ENCODE results near the gene C1QTNF6.

The C1QTNF6 gene

GRCh38 chr22:37169406-37169805, 18.6 kb downstream of the C1QTNF6 start:
- Histone ChIP-seq H3K9me3 (ENCODE audit: control insufficient read depth, low read length) (no peaks in the 10 kb centered on the region), H3K27me3 (replicated peaks; ENCODE audit: control insufficient read depth, insufficient read depth, low read length, poor library complexity, severe bottlenecking) (no peaks in the 10 kb centered on the region), H3K4me1 (ENCODE audit: control insufficient read depth, insufficient read depth, low read length, poor library complexity, severe bottlenecking) (peaks cover 19% of the 10 kb centered on the region), H3K4me3 (ENCODE audit: insufficient read depth, low read depth, low read length, poor library complexity, severe bottlenecking) (no peak overlapping the region), H3K36me3 (ENCODE audit: control insufficient read depth, insufficient read depth, low read length) (no peaks in the 10 kb centered on the region), H3K27ac (ENCODE audit: insufficient read depth, low read length, poor library complexity, severe bottlenecking) (no peak overlapping the region)
- DNase-seq: no peak

- H3K4me1 ChIP-seq (ENCODE audit: control insufficient read depth, insufficient read depth, low read length, poor library complexity, severe bottlenecking): peaks cover 30% of the 10 kb centered on the region
- no peak overlapping the region for H3K27ac ChIP-seq (ENCODE audit: insufficient read depth, low read length, poor library complexity, severe bottlenecking)
- no peaks in the 10 kb centered on the region for H3K9me3 ChIP-seq (ENCODE audit: control insufficient read depth, low read length)
- no peak overlapping the region for H3K4me3 ChIP-seq (ENCODE audit: insufficient read depth, low read depth, low read length, poor library complexity, severe bottlenecking)
- DNase-seq: no peak
- no peaks in the 10 kb centered on the region for H3K36me3 ChIP-seq (ENCODE audit: control insufficient read depth, insufficient read depth, low read length)
- H3K27me3 ChIP-seq (replicated peaks; ENCODE audit: control insufficient read depth, insufficient read depth, low read length, poor library complexity, severe bottlenecking): no peaks in the 10 kb centered on the region
Measured at GRCh38 chr22:37167981-37168647, 19.9 kb downstream of the C1QTNF6 start.

GRCh38 chr22:37167176-37167980, 20.7 kb downstream of the C1QTNF6 start:
- Histone ChIP-seq H3K36me3 (ENCODE audit: control insufficient read depth, insufficient read depth, low read length) (no peaks in the 10 kb centered on the region), H3K4me1 (ENCODE audit: control insufficient read depth, insufficient read depth, low read length, poor library complexity, severe bottlenecking) (peaks cover 37% of the 10 kb centered on the region), H3K9me3 (ENCODE audit: control insufficient read depth, low read length) (no peaks in the 10 kb centered on the region), H3K4me3 (ENCODE audit: insufficient read depth, low read depth, low read length, poor library complexity, severe bottlenecking) (peak overlapping the region; percentile 33), H3K27me3 (replicated peaks; ENCODE audit: control insufficient read depth, insufficient read depth, low read length, poor library complexity, severe bottlenecking) (no peaks in the 10 kb centered on the region), H3K27ac (ENCODE audit: insufficient read depth, low read length, poor library complexity, severe bottlenecking) (no peak overlapping the region)
- no peak for DNase-seq

- Histone ChIP-seq H3K36me3 (ENCODE audit: control insufficient read depth, insufficient read depth, low read length) (no peaks in the 10 kb centered on the region), H3K4me3 (ENCODE audit: insufficient read depth, low read depth, low read length, poor library complexity, severe bottlenecking) (peak overlapping the region; percentile 33), H3K4me1 (ENCODE audit: control insufficient read depth, insufficient read depth, low read length, poor library complexity, severe bottlenecking) (peaks cover 41% of the 10 kb centered on the region), H3K27me3 (replicated peaks; ENCODE audit: control insufficient read depth, insufficient read depth, low read length, poor library complexity, severe bottlenecking) (no peaks in the 10 kb centered on the region), H3K9me3 (ENCODE audit: control insufficient read depth, low read length) (no peaks in the 10 kb centered on the region), H3K27ac (ENCODE audit: insufficient read depth, low read length, poor library complexity, severe bottlenecking) (peak overlapping the region; percentile 23)
- DNase-seq: peak; percentile 58 to 66 (median 59)
Measured at GRCh38 chr22:37166675-37167066, 21.4 kb downstream of the C1QTNF6 start.

GRCh38 chr22:37165940-37166674, 21.9 kb downstream of the C1QTNF6 start:
- Histone ChIP-seq H3K9me3 (ENCODE audit: control insufficient read depth, low read length) (no peaks in the 10 kb centered on the region), H3K36me3 (ENCODE audit: control insufficient read depth, insufficient read depth, low read length) (no peaks in the 10 kb centered on the region), H3K4me3 (ENCODE audit: insufficient read depth, low read depth, low read length, poor library complexity, severe bottlenecking) (peak overlapping the region; percentile 33), H3K27ac (ENCODE audit: insufficient read depth, low read length, poor library complexity, severe bottlenecking) (peak overlapping the region; percentile 1), H3K4me1 (ENCODE audit: control insufficient read depth, insufficient read depth, low read length, poor library complexity, severe bottlenecking) (peaks cover 41% of the 10 kb centered on the region), H3K27me3 (replicated peaks; ENCODE audit: control insufficient read depth, insufficient read depth, low read length, poor library complexity, severe bottlenecking) (no peaks in the 10 kb centered on the region)
- DNase-seq: no peak

GRCh38 chr22:37165066-37165465, 23.0 kb downstream of the C1QTNF6 start:
- Histone ChIP-seq H3K27me3 (replicated peaks; ENCODE audit: control insufficient read depth, insufficient read depth, low read length, poor library complexity, severe bottlenecking) (no peaks in the 10 kb centered on the region), H3K4me1 (ENCODE audit: control insufficient read depth, insufficient read depth, low read length, poor library complexity, severe bottlenecking) (peaks cover 41% of the 10 kb centered on the region)
- DNase-seq: no peak

GRCh38 chr22:37164505-37164887, 23.6 kb downstream of the C1QTNF6 start:
- Histone ChIP-seq H3K4me1 (ENCODE audit: control insufficient read depth, insufficient read depth, low read length, poor library complexity, severe bottlenecking) (peaks cover 41% of the 10 kb centered on the region), H3K27me3 (replicated peaks; ENCODE audit: control insufficient read depth, insufficient read depth, low read length, poor library complexity, severe bottlenecking) (no peaks in the 10 kb centered on the region), H3K36me3 (ENCODE audit: control insufficient read depth, insufficient read depth, low read length) (no peaks in the 10 kb centered on the region), H3K27ac (ENCODE audit: insufficient read depth, low read length, poor library complexity, severe bottlenecking) (no peak overlapping the region), H3K9me3 (ENCODE audit: control insufficient read depth, low read length) (no peaks in the 10 kb centered on the region), H3K4me3 (ENCODE audit: insufficient read depth, low read depth, low read length, poor library complexity, severe bottlenecking) (no peak overlapping the region)
- DNase-seq: no peak

More at GRCh38 chr22:37165066-37165465, 23.0 kb downstream of the C1QTNF6 start:
- H3K36me3 ChIP-seq (ENCODE audit: control insufficient read depth, insufficient read depth, low read length): no peaks in the 10 kb centered on the region
- no peak overlapping the region for H3K4me3 ChIP-seq (ENCODE audit: insufficient read depth, low read depth, low read length, poor library complexity, severe bottlenecking)
- H3K9me3 ChIP-seq (ENCODE audit: control insufficient read depth, low read length): no peaks in the 10 kb centered on the region
- no peak overlapping the region for H3K27ac ChIP-seq (ENCODE audit: insufficient read depth, low read length, poor library complexity, severe bottlenecking)

GRCh38 chr22:37163575-37164504, 24.2 kb downstream of the C1QTNF6 start:
- DNase-seq: peak in 1 of 3 donors; percentile 28
- H3K27ac ChIP-seq (ENCODE audit: insufficient read depth, low read length, poor library complexity, severe bottlenecking): peak overlapping the region; percentile 23
- peaks cover 41% of the 10 kb centered on the region for H3K4me1 ChIP-seq (ENCODE audit: control insufficient read depth, insufficient read depth, low read length, poor library complexity, severe bottlenecking)
- no peak overlapping the region for H3K4me3 ChIP-seq (ENCODE audit: insufficient read depth, low read depth, low read length, poor library complexity, severe bottlenecking)
- no peaks in the 10 kb centered on the region for H3K27me3 ChIP-seq (replicated peaks; ENCODE audit: control insufficient read depth, insufficient read depth, low read length, poor library complexity, severe bottlenecking)
- no peaks in the 10 kb centered on the region for H3K36me3 ChIP-seq (ENCODE audit: control insufficient read depth, insufficient read depth, low read length)
- H3K9me3 ChIP-seq (ENCODE audit: control insufficient read depth, low read length): no peaks in the 10 kb centered on the region

GRCh38 chr22:37163096-37163489, 25.0 kb downstream of the C1QTNF6 start:
- Histone ChIP-seq H3K4me1 (ENCODE audit: control insufficient read depth, insufficient read depth, low read length, poor library complexity, severe bottlenecking) (peaks cover 41% of the 10 kb centered on the region), H3K4me3 (ENCODE audit: insufficient read depth, low read depth, low read length, poor library complexity, severe bottlenecking) (peak overlapping the region; percentile 1), H3K27ac (ENCODE audit: insufficient read depth, low read length, poor library complexity, severe bottlenecking) (peak overlapping the region; percentile 65)

More at GRCh38 chr22:37163096-37163489, 25.0 kb downstream of the C1QTNF6 start:
- DNase-seq: no peak
- H3K9me3 ChIP-seq (ENCODE audit: control insufficient read depth, low read length): no peaks in the 10 kb centered on the region
- no peaks in the 10 kb centered on the region for H3K36me3 ChIP-seq (ENCODE audit: control insufficient read depth, insufficient read depth, low read length)
- no peaks in the 10 kb centered on the region for H3K27me3 ChIP-seq (replicated peaks; ENCODE audit: control insufficient read depth, insufficient read depth, low read length, poor library complexity, severe bottlenecking)
